ENCODE measurements around the gene PSAP. TPM values are rescaled to one million over a fixed set of nuclear protein-coding genes. Genes with fewer than 3 reads are reported as not detected.

The PSAP gene
- total RNA-seq, 1 experiment from 2014 or later = 683 TPM

DNA sequence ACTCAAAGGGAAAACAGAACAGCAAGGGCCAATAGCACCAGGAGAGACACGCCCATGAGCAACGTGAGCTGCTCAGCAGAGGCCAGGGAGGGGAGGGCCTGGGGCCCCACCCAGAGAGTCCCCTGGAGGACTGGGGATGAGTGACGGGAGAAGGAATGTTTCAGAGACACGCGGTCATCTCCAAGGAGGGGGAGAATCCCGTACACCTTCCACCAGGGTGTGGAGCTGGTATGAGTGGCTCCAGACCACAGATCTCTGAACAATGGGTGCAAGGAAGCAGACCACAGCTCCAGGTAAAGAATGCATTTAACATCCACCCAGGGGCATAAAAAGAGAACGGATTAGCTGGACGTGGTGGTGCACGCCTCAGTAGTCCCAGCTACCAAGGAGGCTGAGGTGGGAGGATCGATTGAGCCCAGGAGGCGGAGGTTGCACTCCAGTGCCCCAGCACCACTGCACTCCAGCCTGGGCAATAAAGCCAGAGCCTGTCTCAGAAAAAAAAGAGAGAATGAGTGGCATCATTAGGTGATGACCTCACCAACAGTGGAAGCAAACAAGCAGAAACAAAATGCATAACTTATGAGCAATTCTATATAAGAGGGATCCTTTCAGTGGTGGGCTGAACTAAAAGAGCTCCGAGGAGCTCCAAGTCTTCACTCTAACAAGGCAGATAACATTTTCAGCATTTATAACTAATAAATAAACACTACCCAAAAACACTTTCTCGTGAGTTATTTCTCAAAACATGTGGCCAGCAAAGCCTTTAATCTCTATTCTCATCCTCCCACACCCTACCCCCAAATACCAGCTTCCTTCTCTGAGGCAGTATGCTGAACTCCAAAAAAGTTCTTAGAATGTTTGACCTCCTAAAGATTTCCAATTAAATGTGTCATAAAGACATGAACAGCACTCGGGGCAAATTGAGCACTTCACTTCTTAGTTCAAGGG lies 12.5 kb downstream of the PSAP start:
- Histone ChIP-seq H3F3A (ENCODE audit: insufficient read depth, low read depth) (peaks cover 28% of the 10 kb centered on the region; the same call in 1 of the 2 replicates), H3K4me3 (no peak overlapping the region), H3K36me3 (ENCODE audit: low read depth) (peaks cover 4% of the 10 kb centered on the region; the same call in 1 of the 2 replicates), H3K4me2 (peak overlapping the region; percentile 44), H3K9me3 (ENCODE audit: insufficient read depth, low read depth) (no peaks in the 10 kb centered on the region), H3K27ac (peak overlapping the region; percentile 38), H3K27me3 (ENCODE audit: insufficient read depth, low read depth) (no peaks in the 10 kb centered on the region), H3K9me2 (ENCODE audit: insufficient read depth) (no peaks in the 10 kb centered on the region), H3K79me2 (ENCODE audit: low read depth) (peaks cover 97% of the 10 kb centered on the region), H2AFZ (no peak overlapping the region), H4K20me1 (ENCODE audit: insufficient read depth) (peaks cover 87% of the 10 kb centered on the region), H3K4me1 (replicated peaks; ENCODE audit: insufficient read depth) (peaks cover 57% of the 10 kb centered on the region)
- peak; percentile 77 to 87 for DNase-seq
- no TSS peak for BruUV-seq (replicated peaks)
- CTCF ChIA-PET = interaction anchor here (0.6 to 1.0 kb wide), 4 partner anchors 21 to 144 kb away, joined by 3 read pairs; partner anchors contain the start of gene VSIR
- no peak for TF ChIP-seq EZH2 (IDR thresholded peaks at IDR 0.05; ENCODE audit: low read depth)
- TF ChIP-seq, protein P1, sequence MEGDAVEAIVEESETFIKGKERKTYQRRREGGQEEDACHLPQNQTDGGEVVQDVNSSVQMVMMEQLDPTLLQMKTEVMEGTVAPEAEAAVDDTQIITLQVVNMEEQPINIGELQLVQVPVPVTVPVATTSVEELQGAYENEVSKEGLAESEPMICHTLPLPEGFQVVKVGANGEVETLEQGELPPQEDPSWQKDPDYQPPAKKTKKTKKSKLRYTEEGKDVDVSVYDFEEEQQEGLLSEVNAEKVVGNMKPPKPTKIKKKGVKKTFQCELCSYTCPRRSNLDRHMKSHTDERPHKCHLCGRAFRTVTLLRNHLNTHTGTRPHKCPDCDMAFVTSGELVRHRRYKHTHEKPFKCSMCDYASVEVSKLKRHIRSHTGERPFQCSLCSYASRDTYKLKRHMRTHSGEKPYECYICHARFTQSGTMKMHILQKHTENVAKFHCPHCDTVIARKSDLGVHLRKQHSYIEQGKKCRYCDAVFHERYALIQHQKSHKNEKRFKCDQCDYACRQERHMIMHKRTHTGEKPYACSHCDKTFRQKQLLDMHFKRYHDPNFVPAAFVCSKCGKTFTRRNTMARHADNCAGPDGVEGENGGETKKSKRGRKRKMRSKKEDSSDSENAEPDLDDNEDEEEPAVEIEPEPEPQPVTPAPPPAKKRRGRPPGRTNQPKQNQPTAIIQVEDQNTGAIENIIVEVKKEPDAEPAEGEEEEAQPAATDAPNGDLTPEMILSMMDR (conservative IDR thresholded peaks at IDR 0.05) = no peak
- intact Hi-C loops (cut with micrococcal nuclease; ENCODE audit: unreplicated experiment) = loop anchor here (1.0 to 10.0 kb wide), 4 partner anchors 13 to 209 kb away; partner anchors contain the start of genes CHST3 and PSAP
- POLR2A ChIA-PET (ENCODE audit: unreplicated experiment) = interaction anchor here (0.5 to 1.3 kb wide), 6 partner anchors 10 to 498 kb away, joined by 3 to 16 read pairs (median 6); no protein-coding TSS in a partner anchor

- H3K27me3 ChIP-seq (ENCODE audit: insufficient read depth, low read depth) = no peaks in the 10 kb centered on the region
- H3K9me2 ChIP-seq (ENCODE audit: insufficient read depth) = no peaks in the 10 kb centered on the region
- ChIA-PET POLR2A (ENCODE audit: unreplicated experiment) (interaction anchor here (0.8 to 1.3 kb wide), 2 partner anchors 23 to 34 kb away, joined by 3 to 7 read pairs; no protein-coding TSS in a partner anchor), CTCF (interaction anchor here (0.6 to 1.0 kb wide), 2 partner anchors 34 to 59 kb away, joined by 3 to 10 read pairs; no protein-coding TSS in a partner anchor)
- 0 out of 2 replicates have a peak overlapping the region, but pooled peaks have one; percentile 26 for H3K27ac ChIP-seq
- no peak overlapping the region for H3K4me3 ChIP-seq
- peaks cover 5% of the 10 kb centered on the region; the same call in 1 of the 2 replicates for H3K36me3 ChIP-seq (ENCODE audit: low read depth)
- peaks cover 95% of the 10 kb centered on the region for H3K79me2 ChIP-seq (ENCODE audit: low read depth)
- BruUV-seq (replicated peaks) = no TSS peak
- peak in 1 of 2 experiments; percentile 34 for DNase-seq
- H3K9me3 ChIP-seq (ENCODE audit: insufficient read depth, low read depth) = no peaks in the 10 kb centered on the region
- H3K4me1 ChIP-seq (replicated peaks; ENCODE audit: insufficient read depth) = peaks cover 50% of the 10 kb centered on the region
- H4K20me1 ChIP-seq (ENCODE audit: insufficient read depth) = peaks cover 83% of the 10 kb centered on the region
- H2AFZ ChIP-seq = no peak overlapping the region
- peak overlapping the region; percentile 44; the same call in 1 of the 2 replicates for H3K4me2 ChIP-seq
- peaks cover 28% of the 10 kb centered on the region; the same call in 1 of the 2 replicates for H3F3A ChIP-seq (ENCODE audit: insufficient read depth, low read depth)
- intact Hi-C loops (cut with micrococcal nuclease; ENCODE audit: unreplicated experiment) = loop anchor here (5.0 to 10.0 kb wide), 2 partner anchors 128 to 210 kb away; partner anchors contain the start of gene CHST3
- TF ChIP-seq EZH2 (IDR thresholded peaks at IDR 0.05; ENCODE audit: low read depth) = no peak
- TF ChIP-seq, protein P1 (conservative IDR thresholded peaks at IDR 0.05) = no peak; the same call in 1 of the 2 replicates
These were observed 13.8 kb downstream of the PSAP start for GRCh38 chr10:71837098-71837827.

GRCh38 chr10:71836596-71836974 lies 14.5 kb downstream of the PSAP start:
- H3K79me2 ChIP-seq (ENCODE audit: low read depth) = peaks cover 93% of the 10 kb centered on the region
- ChIA-PET CTCF (interaction anchor here (0.6 to 1.0 kb wide), 2 partner anchors 17 to 60 kb away, joined by 3 read pairs; no protein-coding TSS in a partner anchor), POLR2A (ENCODE audit: unreplicated experiment) (no interaction called here)
- no peak overlapping the region for H3K27ac ChIP-seq
- no peaks in the 10 kb centered on the region for H3K9me3 ChIP-seq (ENCODE audit: insufficient read depth, low read depth)
- no peak for DNase-seq
- peaks cover 78% of the 10 kb centered on the region for H4K20me1 ChIP-seq (ENCODE audit: insufficient read depth)
- H3K36me3 ChIP-seq (ENCODE audit: low read depth) = peaks cover 6% of the 10 kb centered on the region; the same call in 1 of the 2 replicates
- no TSS peak for BruUV-seq (replicated peaks)
- H3K4me1 ChIP-seq (replicated peaks; ENCODE audit: insufficient read depth) = peaks cover 52% of the 10 kb centered on the region
- no peak for TF ChIP-seq EZH2 (IDR thresholded peaks at IDR 0.05; ENCODE audit: low read depth)
- TF ChIP-seq, protein P1 (conservative IDR thresholded peaks at IDR 0.05) = no peak
- intact Hi-C loops (cut with micrococcal nuclease; ENCODE audit: unreplicated experiment) = loop anchor here (5.0 to 10.0 kb wide), 2 partner anchors 128 to 211 kb away; partner anchors contain the start of gene CHST3
- H3F3A ChIP-seq (ENCODE audit: insufficient read depth, low read depth) = peaks cover 29% of the 10 kb centered on the region; the same call in 1 of the 2 replicates
- no peaks in the 10 kb centered on the region for H3K9me2 ChIP-seq (ENCODE audit: insufficient read depth)
- H3K27me3 ChIP-seq (ENCODE audit: insufficient read depth, low read depth) = no peaks in the 10 kb centered on the region
- H2AFZ ChIP-seq = no peak overlapping the region
- H3K4me2 ChIP-seq = no peak overlapping the region
- no peak overlapping the region for H3K4me3 ChIP-seq
